Measurements from ENCODE around the gene ZFHX3.

GRCh38 chr16:73062743-73063733 lies 15.1 kb upstream of the ZFHX3 start:
- TF ChIP-seq CTCF (IDR thresholded peaks at IDR 0.05) (no peak), POLR2A (IDR thresholded peaks at IDR 0.05) (no peak)

All from heart left ventricle (tissue), 13 donors.